Fibroblast of skin of left biceps (primary cell): ENCODE data around the gene NRCAM.

Experiments used
- DNase-seq, 2 experiments: peaks; one replicate each; pipeline ENCODE4 v3.0.0-alpha.2; 2013; ENCODE audit warnings: low read depth in 2 of 2

NRCAM gene

DNA sequence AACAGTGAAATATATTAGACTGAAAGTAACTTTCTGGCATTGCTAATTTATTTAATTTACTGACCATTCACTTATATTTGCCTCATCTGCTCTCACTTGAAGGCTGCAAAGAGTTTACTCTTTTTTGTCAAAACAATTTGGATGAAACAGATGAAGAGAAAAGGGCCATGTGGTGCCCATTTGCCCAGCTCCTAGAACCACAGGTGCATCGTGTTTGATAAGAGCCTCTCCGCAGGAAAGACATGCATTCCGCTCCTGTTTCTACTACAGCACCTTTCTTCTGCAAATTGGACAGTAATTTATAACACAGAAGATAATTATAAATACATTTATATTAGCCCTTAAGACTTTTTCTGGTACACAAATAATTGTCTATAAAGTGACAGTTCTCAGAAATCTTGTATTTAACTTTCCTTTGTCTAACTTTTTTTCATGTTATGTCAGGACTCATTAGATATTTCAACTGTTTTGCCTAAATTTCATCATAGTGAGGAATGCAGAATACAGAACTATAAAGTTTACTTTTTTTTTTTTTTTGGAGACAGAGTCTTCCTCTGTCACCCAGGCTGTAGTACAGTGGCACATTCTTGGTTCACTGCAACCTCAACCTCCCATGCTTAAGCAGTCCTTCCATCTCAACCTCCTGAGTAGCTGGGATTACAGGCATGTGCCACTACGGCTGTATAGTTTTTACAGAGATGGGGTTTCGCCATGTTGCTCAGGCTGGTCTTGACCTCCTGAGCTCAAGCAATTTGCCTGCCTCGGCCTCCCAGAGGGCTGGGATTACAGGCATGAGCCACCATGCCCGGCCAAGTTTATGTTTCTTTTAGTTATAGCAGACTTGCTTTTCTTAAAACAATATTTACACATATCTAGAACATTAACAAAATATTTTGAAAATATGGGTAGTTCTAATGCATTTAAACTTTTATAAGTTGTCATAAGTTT lies 326.9 kb downstream of the NRCAM start:
- DNase-seq, result no peak

DNA sequence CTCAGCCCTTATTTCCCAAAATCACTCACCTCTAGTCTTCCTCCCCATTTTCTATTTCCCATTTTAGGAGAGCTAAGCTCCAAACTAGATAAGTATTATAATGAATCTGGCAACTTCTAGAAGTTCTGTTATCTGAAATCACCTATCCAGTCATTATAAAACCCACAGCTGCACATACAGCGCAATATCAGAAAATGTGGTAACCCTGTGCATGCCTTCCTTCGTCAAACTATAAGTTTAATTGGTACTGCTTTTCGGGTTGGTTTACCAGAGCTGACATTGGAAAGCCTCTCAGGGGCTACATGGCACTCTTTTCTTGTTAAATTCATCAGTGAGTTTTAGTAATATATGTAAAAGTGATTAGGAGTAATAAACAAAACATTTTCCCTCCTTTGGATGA lies 327.7 kb downstream of the NRCAM start:
- DNase-seq, result no peak

- no peak for DNase-seq
Observed at GRCh38 chr7:108127461-108127860, 328.8 kb downstream of the NRCAM start.

- DNase-seq, result no peak
Observed at GRCh38 chr7:108124820-108125219, 331.4 kb downstream of the NRCAM start.

DNA sequence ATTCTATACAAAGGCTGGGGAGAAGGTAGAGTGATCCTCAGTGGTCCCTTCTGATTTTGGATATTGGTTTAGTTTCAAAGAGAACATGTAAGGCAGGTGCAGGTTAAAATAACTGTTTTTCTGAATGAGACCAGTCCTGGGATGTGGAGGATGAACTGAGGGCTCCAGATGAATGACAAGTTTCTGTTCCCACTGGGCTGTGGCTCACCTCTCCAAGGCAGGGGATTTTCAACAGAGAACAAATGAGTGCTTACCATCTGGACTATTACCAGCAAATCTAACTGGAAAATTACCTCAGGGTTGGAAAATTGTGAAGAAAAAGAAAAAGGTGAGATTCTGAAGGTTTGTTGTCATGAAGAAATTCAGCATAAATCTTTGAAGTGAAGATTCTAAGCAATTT lies 334.1 kb downstream of the NRCAM start:
- no peak for DNase-seq

DNA sequence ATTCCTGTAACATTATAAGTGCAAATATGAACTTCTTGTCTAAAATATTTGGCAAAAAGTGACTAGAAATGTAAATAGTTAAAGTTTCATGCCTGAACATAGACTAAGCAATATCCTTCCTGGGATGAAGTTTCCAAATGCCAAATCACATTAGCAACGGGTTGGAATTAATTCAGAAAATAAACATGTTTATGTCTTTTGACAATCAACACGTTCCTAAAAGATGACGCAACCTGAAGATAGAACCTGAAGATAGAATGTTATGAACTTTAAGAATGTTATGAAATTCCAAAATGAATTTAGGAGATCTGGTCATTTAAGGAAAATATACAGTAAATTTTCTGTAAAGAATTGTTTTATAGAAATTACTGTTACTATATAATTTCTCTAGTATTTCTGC lies 335.3 kb downstream of the NRCAM start:
- DNase-seq, result no peak

GRCh38 chr7:108120196-108120595 lies 336.0 kb downstream of the NRCAM start:
- no peak for DNase-seq

- DNase-seq, result no peak
Observed at GRCh38 chr7:108118959-108119358, 337.3 kb downstream of the NRCAM start.

DNA sequence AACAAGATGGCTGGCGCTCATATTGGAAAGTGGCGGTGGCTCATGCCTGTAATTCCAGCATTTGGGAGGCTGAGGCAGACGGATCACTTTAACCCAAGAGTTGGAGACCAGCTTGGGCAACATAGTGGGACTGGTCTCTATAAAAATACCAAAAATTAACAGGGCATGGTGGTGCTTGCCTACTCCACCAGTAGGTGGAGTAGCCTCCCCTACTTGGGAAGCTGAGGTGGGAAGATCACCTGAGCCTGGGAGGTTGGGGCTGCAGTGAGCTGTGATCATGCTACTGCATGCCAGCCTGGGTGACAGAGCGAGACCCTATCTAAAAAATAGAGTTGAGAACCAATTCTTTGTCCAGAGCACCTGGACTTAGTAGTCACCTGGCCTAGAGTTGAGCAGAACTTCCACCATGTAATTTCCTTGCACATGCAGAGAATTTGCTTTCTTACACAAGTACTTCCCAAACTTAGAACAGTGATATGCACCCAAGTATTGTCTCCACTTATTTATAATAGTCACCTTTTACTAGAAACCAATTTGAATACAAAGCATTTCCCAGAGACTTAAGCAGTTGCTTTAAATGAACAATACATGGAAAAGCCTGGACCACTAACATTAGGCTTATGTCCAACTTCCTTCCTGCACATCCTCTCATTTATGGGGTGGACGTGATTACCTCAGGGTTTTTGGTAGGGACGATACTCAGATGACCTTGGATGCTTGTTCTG lies 342.0 kb downstream of the NRCAM start:
- no peak for DNase-seq

DNA sequence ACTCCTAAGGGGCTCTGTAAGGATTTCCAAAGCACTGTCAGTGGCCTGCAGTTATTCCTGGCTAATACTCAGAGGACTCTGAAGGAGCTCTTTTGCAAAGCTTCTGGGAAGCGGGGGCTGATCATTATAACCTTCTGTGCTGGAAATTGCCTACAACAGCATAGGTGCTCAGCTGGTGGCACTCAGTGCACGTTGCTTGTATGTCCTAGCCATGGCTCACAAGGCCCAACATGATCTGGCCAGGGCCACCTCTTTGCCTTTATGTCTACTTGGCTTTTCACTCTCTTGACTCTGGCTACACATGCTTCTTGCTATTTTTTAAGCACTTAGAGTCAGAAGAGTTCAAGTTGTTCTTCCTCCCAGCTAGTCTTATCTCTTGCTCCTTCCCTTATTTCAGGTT lies 343.6 kb downstream of the NRCAM start:
- DNase-seq, result no peak

DNA sequence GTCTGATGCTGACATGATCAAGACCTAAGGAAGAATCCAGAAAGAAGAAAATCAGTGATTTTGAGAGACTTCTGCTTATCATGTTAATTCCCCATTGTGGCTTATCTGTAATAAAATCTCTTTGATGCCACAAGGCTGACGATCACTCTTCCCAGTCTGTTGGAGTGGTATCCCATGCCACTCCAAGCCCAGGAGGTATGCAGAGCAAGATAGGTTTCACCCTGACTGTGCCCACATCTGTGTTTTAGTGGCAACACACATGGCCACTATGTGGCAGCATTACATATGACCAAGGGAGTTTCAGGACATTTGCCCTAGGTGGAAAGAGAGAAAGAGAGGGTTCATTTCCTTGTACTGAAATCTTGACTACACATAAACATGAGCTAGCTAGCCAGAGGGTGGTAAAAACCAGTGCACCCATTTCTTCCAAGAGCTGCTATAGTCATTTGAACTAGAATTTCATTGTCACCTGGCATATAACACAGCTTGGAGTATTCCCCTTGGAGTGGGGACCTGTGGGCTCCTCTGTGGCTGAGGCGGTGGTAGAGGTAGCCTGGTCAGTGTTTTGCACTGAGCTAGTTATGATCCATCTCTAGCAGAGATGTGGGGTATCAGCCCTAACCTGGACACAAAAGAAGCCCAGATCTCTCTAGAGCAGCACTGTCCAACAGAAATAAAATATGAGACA lies 346.9 kb downstream of the NRCAM start:
- DNase-seq, result no peak

DNA sequence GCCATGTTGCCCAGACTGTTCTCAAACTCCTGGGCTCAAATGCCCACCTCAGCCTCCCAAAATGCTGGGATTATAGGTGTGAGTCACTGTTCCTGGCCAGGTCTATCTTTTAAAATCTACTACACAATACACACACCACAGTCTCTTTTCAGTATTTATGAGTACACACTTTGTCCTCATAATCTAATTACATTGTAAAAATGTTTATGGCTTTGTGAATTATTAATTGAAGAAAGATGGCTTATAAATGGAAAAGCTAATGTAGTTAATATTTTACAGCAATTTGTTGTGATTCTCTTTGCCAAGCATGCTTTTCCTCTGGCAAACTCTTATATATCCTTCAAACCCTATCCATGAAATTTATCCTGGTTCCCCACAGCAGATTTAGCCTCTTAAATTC lies 348.1 kb downstream of the NRCAM start:
- DNase-seq, result no peak

DNA sequence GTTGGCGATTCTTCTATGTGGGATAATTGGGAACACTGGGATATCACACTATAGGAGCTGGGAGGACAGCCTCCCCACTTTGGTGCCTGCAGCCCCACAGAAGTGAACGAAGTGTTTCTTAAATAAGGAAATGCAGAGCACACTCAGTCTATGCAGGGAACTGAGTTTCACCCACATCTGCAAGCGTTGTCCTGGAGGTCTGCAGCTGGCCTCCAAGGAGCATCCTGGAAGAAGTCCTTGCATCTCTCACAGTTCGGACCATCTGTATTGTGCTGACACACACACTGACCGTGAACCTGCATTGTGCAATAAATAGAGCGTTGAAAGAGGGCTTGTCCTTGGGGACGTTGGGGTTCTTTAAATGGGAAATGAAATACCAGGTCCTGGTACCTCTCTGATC lies 351.9 kb downstream of the NRCAM start:
- no peak for DNase-seq

DNA sequence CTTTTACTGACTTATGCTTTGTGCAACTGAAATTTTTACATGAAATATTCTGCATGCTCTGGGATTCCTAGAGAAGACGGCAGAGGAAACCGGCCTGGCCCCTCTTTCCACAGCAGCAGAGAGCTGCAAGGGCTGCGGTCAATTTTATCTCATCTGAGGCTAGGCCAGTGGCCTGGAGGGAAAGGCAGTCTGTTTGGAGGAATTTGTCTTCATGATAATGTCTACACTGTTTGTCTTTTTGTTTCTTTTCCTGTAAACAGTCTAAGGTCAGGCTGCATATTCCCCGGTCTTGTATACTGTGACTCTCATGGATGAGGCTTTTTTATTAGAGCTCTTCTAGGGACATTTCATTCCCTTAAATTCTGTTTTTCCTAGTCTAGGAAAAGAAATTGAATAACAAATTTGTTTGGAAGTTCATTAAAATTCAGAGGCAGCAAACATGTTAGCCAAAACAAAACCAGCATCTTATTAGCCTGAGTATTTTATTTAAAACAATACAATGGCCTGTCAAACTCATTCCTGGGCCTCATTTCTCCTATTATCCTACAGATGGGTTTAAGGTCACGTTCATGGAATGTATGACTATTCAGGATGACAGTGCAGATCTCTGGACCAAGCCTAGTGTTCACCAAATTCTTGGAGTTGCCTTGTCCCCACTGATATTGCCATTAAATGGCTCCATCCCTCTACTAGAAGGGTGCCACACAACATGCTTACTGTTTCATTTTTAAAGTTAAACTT lies 352.5 kb downstream of the NRCAM start:
- no peak for DNase-seq

- no peak for DNase-seq
Observed at GRCh38 chr7:108102671-108103312, 353.4 kb downstream of the NRCAM start.

- DNase-seq, result no peak
Observed at GRCh38 chr7:108101759-108102158, 354.5 kb downstream of the NRCAM start.

DNA sequence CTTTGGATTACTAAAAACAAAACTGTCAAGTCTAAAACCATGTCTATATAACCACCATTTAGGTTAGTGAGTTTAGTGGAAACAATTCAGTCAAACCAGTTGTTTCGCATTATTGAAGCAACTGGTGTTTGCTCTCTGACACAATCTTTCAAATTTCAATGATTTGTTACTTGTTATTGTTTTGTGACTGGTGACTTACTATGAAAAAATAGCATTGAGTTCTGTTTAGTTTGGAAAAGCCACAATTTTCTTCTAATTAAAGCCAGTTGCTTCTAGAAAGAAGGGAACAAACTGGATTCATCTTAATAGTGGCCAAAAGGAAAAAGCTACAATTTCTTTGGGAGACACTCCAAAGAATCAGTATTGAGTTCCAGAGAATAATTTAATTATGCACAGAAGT lies 356.5 kb downstream of the NRCAM start:
- DNase-seq, result peak; percentile 63 to 65

- no peak for DNase-seq
Observed at GRCh38 chr7:108097703-108098102, 358.5 kb downstream of the NRCAM start.
